Fibroblast of lung (primary cell): ENCODE data around the gene FNDC11. TPM values are rescaled to one million over a fixed set of nuclear protein-coding genes. Genes with fewer than 3 reads are reported as not detected.

Experiments used
- DNase-seq, 2 donors: peaks; one replicate each; pipeline versions ENCODE4 v3.0.0 to v3.0.0-alpha.2; 2010; ENCODE audit warnings: low read depth in 2 of 2
- H2AFZ ChIP-seq: 2 replicates; pipeline ENCODE4 v1.5.1; 2012; ENCODE audit warnings: low read length, control low read depth, inconsistent platforms
- H3K27ac ChIP-seq: 2 replicates; pipeline ENCODE4 v1.5.1; 2011; ENCODE audit warnings: low read length, control low read depth; ENCODE audit not compliant: insufficient read depth
- H3K27me3 ChIP-seq: 2 replicates; pipeline ENCODE4 v1.5.1; 2011; ENCODE audit warnings: mild to moderate bottlenecking, low read length; ENCODE audit not compliant: control insufficient read depth, insufficient read depth
- H3K36me3 ChIP-seq: 2 replicates; pipeline ENCODE4 v1.5.1; 2011; ENCODE audit warnings: low read length; ENCODE audit not compliant: control insufficient read depth, insufficient read depth
- H3K4me1 ChIP-seq: 2 replicates; pipeline ENCODE4 v1.5.1; 2011; ENCODE audit warnings: low read length; ENCODE audit not compliant: control insufficient read depth, insufficient read depth; ENCODE audit errors: extremely low read depth
- H3K4me2 ChIP-seq: 2 replicates; pipeline ENCODE4 v1.5.1; 2011; ENCODE audit warnings: low read length, control low read depth; ENCODE audit not compliant: insufficient read depth; ENCODE audit errors: extremely low read depth
- H3K4me3 ChIP-seq, 4 experiments: fragments of 200-600 bp in 1 of 4; sonication (generic) in 1 of 4; replicated peaks in 1 of 4; 2 replicates each; pipeline ENCODE4 v1.5.1; 2011 to 2016; ENCODE audit warnings: low read length in 4 of 4, low read depth in 3 of 4, mild to moderate bottlenecking in 3 of 4, control low read depth in 2 of 4, inconsistent platforms in 1 of 4, mixed read lengths in 1 of 4; ENCODE audit not compliant: insufficient read depth in 1 of 4; ENCODE audit errors: control extremely low read depth in 1 of 4
- H3K79me2 ChIP-seq: 2 replicates; pipeline ENCODE4 v1.5.1; 2012; ENCODE audit warnings: mild to moderate bottlenecking, low read length, inconsistent platforms; ENCODE audit not compliant: control insufficient read depth, insufficient read depth
- H3K9ac ChIP-seq: 2 replicates; pipeline ENCODE4 v1.5.1; 2011; ENCODE audit warnings: mild to moderate bottlenecking, low read length, control low read depth; ENCODE audit not compliant: insufficient read depth
- H3K9me3 ChIP-seq: 2 replicates; pipeline ENCODE4 v1.5.1; 2012; ENCODE audit warnings: low read depth, low read length; ENCODE audit not compliant: control insufficient read depth, insufficient read depth
- H4K20me1 ChIP-seq: 2 replicates; pipeline ENCODE4 v1.5.1; 2011; ENCODE audit warnings: low read length; ENCODE audit not compliant: control insufficient read depth, insufficient read depth; ENCODE audit errors: extremely low read depth
- CTCF ChIP-seq, 2 donors: IDR thresholded peaks in 1 of 2; conservative IDR thresholded peaks in 1 of 2; 1 replicate in 1 of 2; 2 replicates in 1 of 2; pipeline ENCODE4 v1.5.1; 2011 to 2012; ENCODE audit warnings: low read length in 2 of 2, control low read depth in 1 of 2, inconsistent platforms in 1 of 2, low read depth in 1 of 2, mild to moderate bottlenecking in 1 of 2
- EZH2 ChIP-seq: IDR thresholded peaks from 2 replicates; pipeline ENCODE4 v1.5.1; 2012; ENCODE audit warnings: low read length, control low read depth, mild to moderate bottlenecking; ENCODE audit errors: missing control alignments
- polyA plus RNA-seq, 2 donors: library from polyadenylated mRNA; depleted of rRNA in 1 of 2; stranded (reverse) in 1 of 2; unstranded in 1 of 2; fragments of >200 nt; gene quantifications; 2 replicates each; pipeline ENCODE4 v1.2.1, GENCODE V29; 2011 to 2012; ENCODE audit warnings: missing spikeins in 1 of 2
- total RNA-seq: library from RNA; depleted of rRNA; stranded (reverse); fragments of >200 nt; gene quantifications from 2 replicates; pipeline ENCODE4 v1.2.1, GENCODE V29; 2014

FNDC11 gene
- total and polyA plus RNA-seq, 2 donors (not counting 1 experiment from before 2014, with no cell fraction given) = 0.22 to 1.7 TPM

GRCh38 chr20:63565021-63565698, 11.2 kb downstream of the FNDC11 start:
- no peaks in the 10 kb centered on the region for H3K79me2 ChIP-seq
- no peak overlapping the region for H3K27ac ChIP-seq
- H4K20me1 ChIP-seq = no peaks in the 10 kb centered on the region
- H3K36me3 ChIP-seq = peaks cover 21% of the 10 kb centered on the region
- H3K4me1 ChIP-seq = no peaks in the 10 kb centered on the region
- no peak overlapping the region for H3K4me3 ChIP-seq
- H3K9ac ChIP-seq = no peak overlapping the region
- H3K4me2 ChIP-seq = no peak overlapping the region
- no peak overlapping the region for H2AFZ ChIP-seq
- H3K9me3 ChIP-seq = no peaks in the 10 kb centered on the region
- no peaks in the 10 kb centered on the region for H3K27me3 ChIP-seq
- no peak for TF ChIP-seq CTCF (conservative IDR thresholded peaks at IDR 0.05 in 1 of 2, IDR thresholded peaks at IDR 0.05 in 1 of 2; ENCODE audit: low read depth in 1 of 2, low read length in 2 of 2)
- TF ChIP-seq EZH2 = no peak
- DNase-seq = no peak

- H3K4me1 ChIP-seq = no peaks in the 10 kb centered on the region
- H3K4me2 ChIP-seq = no peak overlapping the region
- H3K27me3 ChIP-seq = no peaks in the 10 kb centered on the region
- H3K36me3 ChIP-seq = peaks cover 17% of the 10 kb centered on the region
- H4K20me1 ChIP-seq = no peaks in the 10 kb centered on the region
- H3K4me3 ChIP-seq = no peak overlapping the region
- no peak overlapping the region for H3K27ac ChIP-seq
- DNase-seq = no peak
- TF ChIP-seq CTCF (conservative IDR thresholded peaks at IDR 0.05 in 1 of 2, IDR thresholded peaks at IDR 0.05 in 1 of 2; ENCODE audit: low read depth in 1 of 2, low read length in 2 of 2) (no peak), EZH2 (no peak)
- no peaks in the 10 kb centered on the region for H3K79me2 ChIP-seq
- H3K9me3 ChIP-seq = no peaks in the 10 kb centered on the region
- no peak overlapping the region for H2AFZ ChIP-seq
- no peak overlapping the region for H3K9ac ChIP-seq
These were observed 11.9 kb downstream of the FNDC11 start for GRCh38 chr20:63565699-63566335.

GRCh38 chr20:63566395-63567135, 12.6 kb downstream of the FNDC11 start:
- no peak overlapping the region for H2AFZ ChIP-seq
- H3K9me3 ChIP-seq = no peaks in the 10 kb centered on the region
- H3K9ac ChIP-seq = no peak overlapping the region
- H3K4me3 ChIP-seq = no peak overlapping the region
- H3K4me2 ChIP-seq = no peak overlapping the region
- no peaks in the 10 kb centered on the region for H3K27me3 ChIP-seq
- H3K4me1 ChIP-seq = no peaks in the 10 kb centered on the region
- peaks cover 17% of the 10 kb centered on the region for H3K36me3 ChIP-seq
- no peaks in the 10 kb centered on the region for H4K20me1 ChIP-seq
- H3K27ac ChIP-seq = no peak overlapping the region
- no peaks in the 10 kb centered on the region for H3K79me2 ChIP-seq
- TF ChIP-seq EZH2 (no peak), CTCF (conservative IDR thresholded peaks at IDR 0.05 in 1 of 2, IDR thresholded peaks at IDR 0.05 in 1 of 2; ENCODE audit: low read depth in 1 of 2, low read length in 2 of 2) (no peak)
- no peak for DNase-seq
